Activated CD8-positive, alpha-beta memory T cell treated with anti-CD3 and anti-CD28 coated beads for 1 hour (primary cell): ENCODE measurements around the gene AHNAK2.

Source experiments
- DNase-seq, 2 donors: peaks; one replicate each; pipeline ENCODE4 v3.0.0-alpha.2; 2020; ENCODE audit warnings: low read depth in 1 of 2; ENCODE audit errors: extremely low read depth in 1 of 2

The AHNAK2 gene

DNA sequence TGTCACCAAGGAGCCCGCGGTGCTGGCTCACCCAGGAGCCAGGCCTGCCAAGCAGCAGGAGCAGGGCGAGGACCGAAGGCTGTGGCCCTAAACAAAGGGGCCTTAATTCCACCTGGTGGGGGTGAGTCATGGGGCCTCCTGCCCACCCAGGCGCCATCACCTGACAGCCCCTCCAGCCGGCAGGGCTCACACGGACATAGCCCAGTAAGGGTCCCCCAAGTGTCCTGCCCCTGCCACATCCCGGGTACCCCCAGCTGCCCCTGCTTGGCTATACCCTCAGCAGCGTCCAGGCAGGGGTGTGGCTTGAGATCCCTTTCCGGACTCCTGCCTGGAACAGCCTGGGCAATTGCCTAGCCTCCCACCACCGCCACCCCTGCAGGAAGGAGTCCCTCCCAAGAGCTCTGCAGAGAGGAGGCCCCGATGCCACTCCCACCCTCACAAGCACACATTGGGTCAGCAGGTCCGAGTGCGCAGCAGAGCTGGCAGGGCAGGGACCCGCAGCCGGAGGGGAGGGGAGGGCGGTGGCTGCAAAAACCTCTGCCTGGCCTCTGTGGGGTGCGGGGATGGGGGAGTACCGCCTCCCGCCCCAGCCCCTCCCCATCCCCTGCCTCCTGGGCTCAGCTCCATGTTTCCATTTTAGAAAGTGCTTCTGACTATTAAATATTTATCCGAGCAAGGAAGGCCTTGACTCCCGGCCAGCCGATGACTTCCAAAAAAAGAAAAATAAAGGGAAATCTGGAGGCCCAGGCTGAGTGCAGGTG, 4.6 kb downstream of the AHNAK2 start:
- DNase-seq: no peak

DNA sequence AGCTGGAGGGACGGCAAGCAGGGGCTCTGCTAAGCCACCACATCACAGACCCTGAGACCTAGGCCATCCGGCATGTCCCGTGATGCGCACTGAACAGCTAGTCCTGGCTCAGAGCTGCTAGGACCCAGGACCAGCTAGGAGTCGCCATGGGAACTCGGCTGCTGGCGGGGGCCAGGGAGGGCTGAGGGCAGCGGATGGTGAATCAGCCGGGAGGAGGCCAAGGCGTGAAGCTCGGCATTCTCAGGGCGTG, 5.1 kb downstream of the AHNAK2 start:
- DNase-seq: no peak

GRCh38 chr14:104972301-104973134, 5.7 kb downstream of the AHNAK2 start:
- no peak for DNase-seq

- DNase-seq: no peak
These were observed 6.5 kb downstream of the AHNAK2 start for GRCh38 chr14:104971447-104972240.

DNA sequence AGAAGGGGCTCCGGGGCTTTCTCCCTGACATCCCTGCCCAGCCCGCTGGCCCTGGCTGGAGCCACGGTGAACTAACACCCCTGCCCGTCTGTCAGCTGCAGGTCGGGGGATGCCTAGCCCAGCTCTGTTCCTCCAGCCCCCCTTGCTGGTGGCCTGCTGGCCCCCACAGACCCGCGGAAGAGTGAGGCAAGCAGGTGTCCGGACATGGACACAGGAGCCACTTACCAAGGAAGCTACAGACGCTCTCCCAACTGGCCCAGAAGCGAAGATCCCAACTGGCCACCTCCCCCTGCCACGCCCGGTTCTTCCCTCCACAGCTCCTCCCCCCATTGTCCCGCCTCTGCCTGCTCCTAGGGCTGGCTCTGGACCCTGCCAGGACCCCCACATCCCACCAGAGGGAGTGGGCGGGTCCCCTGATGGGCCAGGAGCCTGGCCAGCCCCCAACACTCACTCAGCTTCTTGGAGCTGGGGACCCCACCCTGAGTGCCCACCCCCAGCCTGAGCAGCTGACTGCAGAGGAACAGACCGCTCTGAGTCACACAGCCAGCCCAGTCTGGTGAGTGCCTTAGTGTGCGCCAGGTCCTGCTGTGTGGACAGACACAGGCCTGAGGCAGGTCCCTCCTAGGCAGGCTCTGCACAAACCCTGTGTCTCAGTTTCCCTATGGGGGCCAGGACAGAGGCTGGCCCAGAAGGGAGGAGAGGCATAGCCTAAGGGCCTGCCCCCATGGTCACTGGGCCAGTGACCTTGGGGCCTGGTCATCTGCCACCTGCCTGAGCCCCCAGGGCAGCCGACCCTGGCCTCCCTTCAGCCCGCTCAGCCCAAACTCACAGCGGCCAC, 7.7 kb downstream of the AHNAK2 start:
- no peak for DNase-seq

DNA sequence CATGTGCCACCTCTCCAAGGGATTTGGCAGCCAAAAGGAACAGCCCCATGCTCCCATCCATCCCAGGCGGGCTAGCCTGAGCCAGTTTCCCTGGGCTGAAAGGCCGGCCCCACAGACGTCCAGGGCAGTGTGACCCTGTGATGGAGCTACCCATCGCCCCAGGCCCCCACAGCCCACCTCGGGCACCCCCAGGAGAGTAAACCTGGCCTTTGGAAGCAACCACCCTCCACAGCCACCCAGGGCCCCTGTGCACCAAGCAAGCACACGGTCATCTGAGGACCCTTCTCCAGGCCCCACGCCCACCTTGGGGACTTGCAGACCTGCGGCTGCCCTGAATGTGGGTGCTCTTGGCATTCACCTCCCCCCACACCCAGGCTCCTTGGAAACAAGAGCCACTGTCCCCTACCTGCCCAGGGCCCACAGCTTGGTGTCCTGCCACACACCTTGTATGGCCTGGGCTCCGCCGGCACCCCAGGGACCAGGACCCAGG, 8.4 kb downstream of the AHNAK2 start:
- no peak for DNase-seq

DNA sequence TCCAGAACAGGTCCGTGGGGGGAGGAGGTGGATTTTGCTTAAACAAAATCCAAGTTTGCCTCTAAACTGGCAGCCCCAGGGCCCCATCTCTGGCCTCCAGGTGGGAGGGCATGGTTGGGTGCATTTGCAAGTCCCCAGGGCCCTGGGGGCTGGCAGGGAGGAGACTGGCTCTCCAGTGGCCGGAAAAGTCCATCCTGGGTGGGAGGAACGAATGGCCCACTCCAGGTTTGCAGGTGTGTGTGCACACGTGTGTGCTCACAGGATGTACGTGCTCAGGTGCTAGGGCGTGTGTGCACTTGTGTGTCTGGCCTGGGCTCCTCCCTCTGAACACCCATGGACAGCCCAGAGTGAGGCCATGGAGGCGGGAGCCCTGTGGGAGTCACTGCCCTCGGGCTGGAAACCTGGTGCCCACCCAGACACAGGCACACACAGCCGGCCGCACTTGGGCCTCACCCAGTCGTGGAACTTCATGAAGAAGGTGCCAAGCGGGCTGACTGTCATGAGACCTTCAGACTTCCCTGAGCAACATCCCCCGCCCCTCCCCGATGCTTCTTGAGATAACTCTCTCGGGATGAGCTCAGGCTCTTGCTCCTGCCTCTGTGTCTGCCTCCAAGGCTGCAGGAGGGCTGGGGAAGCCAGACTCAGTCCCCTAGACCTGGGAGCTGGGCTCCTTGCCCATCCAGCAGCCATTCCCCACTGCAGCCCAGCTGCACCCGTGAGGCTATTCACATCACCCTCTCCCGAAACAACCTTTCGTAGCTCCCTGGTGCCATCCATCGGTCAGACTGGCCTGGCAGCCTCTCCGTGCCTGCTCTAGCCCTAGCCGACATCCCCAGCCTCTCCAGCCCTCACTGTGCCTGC, 9.4 kb downstream of the AHNAK2 start:
- no peak for DNase-seq

DNA sequence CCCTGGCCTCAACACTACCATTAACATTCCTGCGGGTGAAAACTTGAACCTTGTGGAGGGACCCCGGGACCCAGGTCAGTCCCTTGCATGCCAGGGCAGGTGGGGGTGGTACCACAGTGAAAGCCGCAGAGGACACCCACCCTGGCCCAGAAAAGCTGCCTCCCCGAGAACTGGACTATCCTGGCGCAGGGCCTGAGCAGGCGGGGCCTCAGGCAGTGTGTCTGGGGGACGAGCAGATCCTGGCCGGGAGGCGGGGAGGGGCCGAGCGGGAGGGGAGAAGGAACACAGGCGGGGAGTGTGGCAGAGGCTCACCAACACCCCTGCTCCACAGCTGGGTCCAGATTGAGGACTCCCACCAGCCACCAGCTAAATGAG, 10.0 kb downstream of the AHNAK2 start:
- DNase-seq: no peak

GRCh38 chr14:104967386-104968152, 10.6 kb downstream of the AHNAK2 start:
- DNase-seq: no peak

DNA sequence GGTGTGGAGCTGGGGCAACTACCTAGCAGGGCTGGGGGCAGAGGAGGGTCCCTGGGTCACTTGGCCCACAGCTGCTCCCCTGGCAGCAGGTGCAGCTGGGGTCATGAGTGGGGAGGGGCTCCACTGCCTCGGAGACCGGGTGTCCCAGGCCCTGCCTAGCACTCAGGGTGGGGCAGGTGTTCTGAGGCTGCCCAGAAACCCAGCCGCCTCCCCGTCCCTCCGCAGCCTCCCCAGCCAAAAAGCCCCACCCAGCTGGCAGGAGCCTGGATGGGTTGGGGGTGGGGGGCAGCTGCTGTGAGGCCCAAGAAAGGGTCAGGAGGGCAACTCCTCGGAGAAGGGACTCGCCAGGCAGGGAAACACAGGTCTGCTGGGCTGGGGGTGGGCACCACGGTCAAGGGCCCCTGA, 11.2 kb downstream of the AHNAK2 start:
- no peak for DNase-seq

DNA sequence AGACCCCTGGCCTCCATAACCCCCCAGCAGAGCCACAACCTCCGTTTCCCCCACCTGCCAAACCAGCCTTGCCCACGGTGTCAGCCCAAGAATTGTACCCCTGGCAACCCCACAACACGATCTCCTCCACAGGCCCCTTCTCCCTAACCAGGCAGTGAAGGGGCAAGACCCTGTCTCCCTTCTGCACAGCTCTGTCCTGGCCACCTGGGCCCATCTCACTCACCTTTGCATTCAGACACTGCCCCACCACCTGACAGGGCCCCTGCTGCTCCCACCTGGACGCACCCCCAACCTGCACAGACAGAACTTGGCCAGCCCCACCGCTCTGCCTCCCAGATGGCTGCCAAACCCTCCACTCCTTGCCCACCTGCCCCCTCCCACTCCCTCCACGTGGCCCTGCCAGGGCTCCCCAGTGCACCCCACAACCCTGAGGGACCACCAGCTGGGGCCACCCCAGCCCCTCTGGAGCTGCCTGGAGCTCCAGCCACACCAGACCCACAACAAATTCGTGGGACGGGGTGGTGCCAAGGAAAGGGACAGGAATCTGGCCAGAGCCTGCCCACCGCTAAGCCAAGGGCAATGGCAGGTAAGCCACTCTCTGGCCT, 11.8 kb downstream of the AHNAK2 start:
- DNase-seq: no peak

DNA sequence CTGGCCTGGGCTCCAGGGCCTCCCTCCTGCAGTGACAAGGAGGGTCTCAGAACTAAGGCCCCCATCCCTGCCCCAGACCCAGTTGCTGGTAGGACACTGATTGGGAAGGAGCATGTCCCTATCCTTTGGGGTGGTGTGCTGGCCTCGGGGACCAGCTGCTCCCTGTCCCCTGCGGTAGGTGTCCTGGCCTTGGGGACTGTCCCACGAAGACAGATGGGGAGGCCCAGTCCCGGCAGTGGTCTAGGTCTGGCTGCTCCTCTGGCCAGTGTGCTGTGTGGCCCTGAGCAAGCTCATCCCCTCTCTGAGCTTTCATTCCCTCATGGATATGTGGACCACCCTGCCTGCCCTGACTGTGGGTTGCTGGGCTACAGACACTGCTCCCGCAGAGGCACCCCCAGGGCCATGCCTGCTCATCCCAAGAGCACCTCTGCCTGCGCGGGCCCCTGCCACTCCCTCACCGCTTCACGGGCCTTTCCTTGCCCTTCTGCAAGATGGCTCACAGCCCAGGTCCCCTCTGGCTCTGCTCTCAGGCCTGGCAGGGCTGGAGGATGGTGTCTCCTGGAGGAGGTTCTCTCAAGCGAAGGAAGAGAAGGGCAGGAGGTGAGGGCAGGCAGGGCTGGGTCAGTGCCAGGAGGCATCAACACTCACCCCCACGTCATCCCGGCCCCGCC, 12.5 kb downstream of the AHNAK2 start:
- DNase-seq: no peak

DNA sequence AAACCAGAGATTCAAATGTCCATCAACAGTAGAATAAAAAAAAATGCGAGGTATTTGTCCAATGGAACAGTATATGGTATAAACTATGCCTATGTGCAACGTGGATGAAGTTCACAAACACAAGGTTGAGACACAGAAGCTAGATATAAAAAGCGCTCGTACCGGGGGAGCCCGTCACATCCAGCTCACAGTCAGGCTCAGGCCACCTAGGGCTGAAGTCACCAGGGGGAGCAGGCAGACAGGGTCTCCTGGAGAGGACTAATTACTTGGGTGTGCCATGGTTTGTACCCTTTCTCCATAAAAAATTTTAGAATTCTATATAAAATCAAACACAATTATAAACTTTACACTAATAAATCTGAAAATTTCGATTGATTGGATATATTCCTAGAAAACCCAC, 13.6 kb downstream of the AHNAK2 start:
- DNase-seq: no peak

GRCh38 chr14:104957146-104958113, 20.7 kb downstream of the AHNAK2 start:
- no peak for DNase-seq

DNA sequence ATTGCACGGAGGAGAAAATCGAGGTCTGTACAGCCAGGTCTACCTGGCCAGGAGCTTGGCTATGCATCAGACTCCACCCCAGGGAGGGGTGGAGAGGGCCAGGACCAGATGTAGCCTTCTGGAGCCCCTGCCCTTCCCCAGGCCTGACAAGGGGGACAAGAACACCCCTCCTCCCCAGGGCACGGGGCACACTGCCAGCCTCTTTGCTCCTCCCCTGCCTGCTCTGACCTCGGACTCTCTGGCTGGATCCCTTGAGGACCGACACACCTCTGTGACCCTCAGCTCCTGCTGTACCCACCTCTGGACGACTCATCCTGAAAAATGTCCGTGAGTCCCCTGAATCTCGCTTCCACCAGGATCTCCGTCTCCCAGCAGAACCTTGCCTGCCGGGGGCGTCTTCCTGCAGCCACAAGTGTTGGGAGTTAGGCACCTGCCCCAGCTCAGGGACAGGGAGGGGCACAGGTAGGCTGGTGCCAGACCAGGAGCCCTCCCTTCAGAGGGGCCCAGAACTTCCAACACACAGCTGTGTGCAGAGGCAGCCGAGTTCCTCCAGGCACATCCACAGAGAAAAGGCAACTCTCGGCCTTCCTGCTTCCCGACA, 21.8 kb downstream of the AHNAK2 start:
- DNase-seq: no peak

DNA sequence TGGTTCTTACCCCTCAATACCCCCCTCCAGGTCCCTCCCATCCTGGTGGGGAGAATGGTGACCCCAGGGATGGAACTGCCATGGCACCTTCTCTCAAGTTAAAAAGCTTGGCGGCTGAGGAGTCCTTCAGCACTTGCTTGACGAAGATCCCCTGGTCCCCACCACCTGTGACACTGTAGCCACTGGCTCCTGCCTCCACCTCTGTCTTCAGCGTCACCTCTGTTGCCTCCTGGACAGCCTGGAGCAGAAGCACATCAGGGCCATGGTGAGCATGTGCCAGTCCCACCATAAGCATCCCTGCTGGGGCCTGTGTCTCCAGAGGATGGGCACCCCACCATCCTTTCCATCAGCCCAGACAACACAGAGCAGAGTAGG, 22.8 kb downstream of the AHNAK2 start:
- DNase-seq: no peak
